Colon (tissue), 2 donors: ENCODE data around the gene INTS11.
"Not testable (repeated sequence)": the region's sequence is repeated elsewhere in the genome, so short reads cannot be mapped to it uniquely, and the experiment has no call there.

Experiments used
- FAIRE-seq: peaks from 2 replicates; lab custom pipeline; 2012; peaks lifted over from hg19 to GRCh38; lab: Jason Lieb, UNC
- donor health status: control.
- donor health status: control.

Gene INTS11

GRCh38 chr1:1329304-1330210, 5.1 kb upstream of the INTS11 start:
- FAIRE-seq, result no peak

DNA sequence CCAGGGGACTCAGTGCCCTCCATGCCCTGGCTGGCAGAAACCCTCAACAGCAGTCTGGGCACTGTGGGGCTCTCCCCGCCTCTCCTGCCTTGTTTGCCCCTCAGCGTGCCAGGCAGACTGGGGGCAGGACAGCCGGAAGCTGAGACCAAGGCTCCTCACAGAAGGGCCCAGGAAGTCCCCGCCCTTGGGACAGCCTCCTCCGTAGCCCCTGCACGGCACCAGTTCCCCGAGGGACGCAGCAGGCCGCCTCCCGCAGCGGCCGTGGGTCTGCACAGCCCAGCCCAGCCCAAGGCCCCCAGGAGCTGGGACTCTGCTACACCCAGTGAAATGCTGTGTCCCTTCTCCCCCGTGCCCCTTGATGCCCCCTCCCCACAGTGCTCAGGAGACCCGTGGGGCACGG, 3.8 kb upstream of the INTS11 start:
- FAIRE-seq, result no peak

DNA sequence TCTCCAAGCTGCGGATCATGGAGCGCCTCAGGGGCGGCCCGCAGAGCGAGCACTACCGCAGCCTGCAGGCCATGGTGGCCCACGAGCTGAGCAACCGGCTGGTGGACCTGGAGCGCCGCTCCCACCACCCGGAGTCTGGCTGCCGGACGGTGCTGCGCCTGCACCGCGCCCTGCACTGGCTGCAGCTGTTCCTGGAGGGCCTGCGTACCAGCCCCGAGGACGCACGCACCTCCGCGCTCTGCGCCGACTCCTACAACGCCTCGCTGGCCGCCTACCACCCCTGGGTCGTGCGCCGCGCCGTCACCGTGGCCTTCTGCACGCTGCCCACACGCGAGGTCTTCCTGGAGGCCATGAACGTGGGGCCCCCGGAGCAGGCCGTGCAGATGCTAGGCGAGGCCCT, 2.8 kb upstream of the INTS11 start:
- FAIRE-seq, result no peak

DNA sequence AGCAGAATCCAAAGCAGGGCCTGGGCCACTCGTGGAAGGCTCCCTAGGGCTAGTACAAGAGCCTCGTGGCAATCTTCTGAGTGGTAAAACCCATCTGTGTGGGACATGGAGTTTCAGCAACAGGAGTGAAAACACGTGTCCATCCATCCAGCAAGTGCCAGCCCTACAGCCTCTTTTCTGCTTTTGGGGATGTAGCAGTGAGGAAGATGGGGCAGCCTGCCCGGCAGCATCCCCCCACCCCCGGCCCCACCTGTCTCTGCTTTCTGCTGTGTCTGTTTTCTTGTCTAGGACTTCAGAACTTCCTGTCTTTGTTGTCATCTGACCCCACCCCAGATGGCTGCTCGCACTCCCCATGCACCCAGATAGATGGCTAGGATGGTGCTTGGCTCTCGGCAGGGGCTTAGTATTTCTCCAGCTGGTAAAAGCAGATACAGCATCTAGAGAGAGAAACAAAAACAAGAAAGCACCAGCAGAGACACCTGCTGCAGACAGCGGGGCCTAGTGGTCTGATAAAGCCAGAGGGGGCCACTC, 1.7 kb upstream of the INTS11 start:
- no peak for FAIRE-seq

- FAIRE-seq, result no peak
These were observed 1.0 kb upstream of the INTS11 start for GRCh38 chr1:1325288-1326074.

- FAIRE-seq, result no peak
These were observed 356 bp downstream of the INTS11 start for GRCh38 chr1:1324084-1324523.

DNA sequence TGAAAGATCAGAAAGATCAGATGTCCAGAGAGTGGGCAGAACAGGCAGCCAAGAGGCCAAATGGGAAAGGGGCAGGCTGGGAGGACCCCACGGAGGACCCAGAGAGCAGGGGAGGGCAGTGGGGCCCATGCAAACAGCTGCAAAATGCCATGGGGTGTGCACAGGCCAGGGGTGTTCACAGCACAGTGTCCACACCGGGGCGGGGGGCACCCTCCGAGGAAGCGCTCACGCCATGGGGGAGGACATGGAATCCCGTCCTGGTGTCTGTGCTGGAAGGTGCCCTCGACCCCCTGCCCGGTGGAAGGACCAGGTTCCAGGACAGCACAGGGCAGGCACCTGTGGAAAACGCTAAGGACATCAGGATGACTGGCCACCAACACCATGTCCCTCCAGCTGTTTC, 1.5 kb downstream of the INTS11 start:
- no peak for FAIRE-seq

DNA sequence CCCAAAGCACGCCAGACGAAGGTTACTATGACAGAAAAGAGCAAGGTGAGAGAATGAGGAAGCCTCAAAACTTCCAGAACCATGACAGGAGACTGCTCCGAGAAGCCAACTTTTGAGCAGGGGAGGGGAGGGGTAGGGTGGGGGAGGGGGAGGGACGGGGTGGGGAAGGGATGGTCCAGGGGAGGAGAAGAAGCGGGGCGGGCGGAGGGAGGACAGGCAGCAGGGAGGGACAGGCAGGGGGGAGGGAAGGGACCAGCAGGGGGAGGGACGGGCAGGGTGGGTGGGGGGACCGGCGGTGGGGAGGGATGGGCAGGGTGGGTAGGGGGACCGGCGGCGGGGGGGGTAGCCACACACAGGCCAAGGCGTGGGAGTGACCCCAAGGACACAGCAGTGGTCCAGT, 2.0 kb downstream of the INTS11 start:
- FAIRE-seq, result no peak

GRCh38 chr1:1321477-1321876, 3.0 kb downstream of the INTS11 start:
- FAIRE-seq, result no peak

DNA sequence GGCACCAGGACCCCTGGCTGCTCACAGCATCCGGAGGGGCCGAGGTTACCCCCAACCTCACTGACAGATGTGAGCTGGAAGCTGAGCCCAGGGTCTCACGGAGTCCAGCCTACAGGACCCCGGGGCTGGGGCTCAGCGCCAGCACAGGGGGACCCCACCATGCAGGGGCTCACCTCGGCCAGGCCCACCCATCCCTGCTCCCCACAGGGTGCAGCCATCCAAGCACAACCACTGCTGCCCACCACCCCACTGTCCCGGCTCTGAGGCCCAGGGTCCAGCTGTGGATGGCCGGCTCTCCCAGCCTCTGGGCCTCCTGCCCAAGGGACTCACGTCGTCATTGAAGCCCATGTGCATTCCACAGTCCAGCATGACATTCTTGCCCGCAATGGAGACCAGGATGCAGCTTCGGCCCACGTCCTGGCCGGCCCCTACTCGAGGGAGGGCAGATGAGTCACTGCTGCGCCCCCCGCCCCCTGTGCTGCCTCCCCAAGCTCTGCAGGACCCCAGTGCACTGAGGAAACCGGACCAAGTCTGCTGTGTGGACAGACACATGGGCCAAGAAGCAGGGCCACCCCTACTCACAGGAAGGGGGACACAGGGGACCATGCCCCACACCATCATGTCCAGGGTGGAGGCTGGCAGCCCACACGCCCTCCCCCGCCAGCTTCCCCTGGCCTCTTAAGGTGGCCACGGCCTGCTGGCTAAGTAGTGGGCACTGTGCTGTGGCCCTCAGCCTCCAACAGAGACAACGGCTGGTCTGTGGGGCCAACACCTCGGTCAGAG, 3.6 kb downstream of the INTS11 start:
- FAIRE-seq, result no peak

GRCh38 chr1:1319646-1319941, 4.9 kb downstream of the INTS11 start:
- no peak for FAIRE-seq

DNA sequence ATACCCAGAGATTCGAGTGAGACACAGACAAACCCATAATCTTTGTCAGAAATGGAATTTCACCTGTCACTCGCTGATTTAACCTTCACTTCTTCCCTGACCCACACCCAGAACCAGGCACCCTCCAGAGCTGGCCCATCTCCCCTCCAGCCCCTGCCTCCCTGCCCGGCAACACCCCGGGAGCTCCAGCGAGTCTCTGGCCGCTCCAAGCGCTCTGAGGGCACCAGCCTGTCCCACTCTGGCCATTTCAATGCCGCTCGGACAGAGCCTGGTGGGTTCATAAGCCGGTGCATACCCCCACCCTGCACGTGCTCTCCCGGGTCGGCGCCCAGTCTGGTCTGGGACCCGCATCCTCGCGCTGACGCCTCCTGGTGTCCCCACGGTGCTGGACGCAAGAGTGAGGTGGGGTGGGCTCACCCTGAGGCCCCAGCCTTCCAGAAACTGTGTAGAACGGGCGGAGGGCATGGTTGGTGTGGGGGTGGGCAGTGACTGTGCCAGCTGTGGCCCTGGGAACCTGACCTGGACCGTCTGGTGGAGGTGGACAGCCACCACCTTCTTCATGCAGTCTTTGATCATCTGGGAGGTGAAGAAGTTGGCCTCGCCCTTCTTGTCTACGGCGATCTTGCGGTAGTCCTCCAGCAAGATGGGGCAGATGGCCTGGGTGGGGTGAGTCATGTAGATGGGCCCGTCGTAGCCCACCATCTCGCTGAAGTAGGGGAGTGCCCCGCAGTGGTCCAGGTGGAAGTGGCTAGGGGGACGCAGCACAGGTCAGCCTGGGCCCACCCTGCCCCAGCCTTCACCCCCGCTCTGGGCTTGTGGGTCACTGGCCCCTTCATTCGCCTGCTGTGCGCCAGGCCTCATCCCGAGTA, 5.4 kb downstream of the INTS11 start:
- FAIRE-seq, result no peak

GRCh38 chr1:1318131-1318652, 6.3 kb downstream of the INTS11 start:
- FAIRE-seq, result no peak

GRCh38 chr1:1317420-1317819, 7.0 kb downstream of the INTS11 start:
- FAIRE-seq, result no peak

DNA sequence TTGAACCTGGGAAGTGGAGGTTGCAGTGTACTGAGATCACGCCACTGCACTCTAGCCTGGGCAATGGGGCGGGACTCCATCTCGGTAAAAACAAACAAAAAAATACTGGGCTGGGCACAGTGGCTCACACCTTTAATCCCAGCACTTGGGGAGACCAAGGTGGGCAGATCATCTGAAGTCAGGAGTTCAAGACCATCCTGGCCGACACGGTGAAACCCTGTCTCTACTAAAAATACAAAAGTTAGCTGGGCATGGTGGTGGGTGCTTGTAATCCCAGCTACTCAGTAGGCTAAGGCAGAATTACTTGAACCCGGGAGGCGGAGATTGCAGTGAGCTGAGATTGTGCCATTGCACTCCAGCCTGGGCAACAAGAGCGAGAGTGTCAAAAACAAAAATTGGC, 8.3 kb downstream of the INTS11 start:
- FAIRE-seq, result not testable (repeated sequence)

DNA sequence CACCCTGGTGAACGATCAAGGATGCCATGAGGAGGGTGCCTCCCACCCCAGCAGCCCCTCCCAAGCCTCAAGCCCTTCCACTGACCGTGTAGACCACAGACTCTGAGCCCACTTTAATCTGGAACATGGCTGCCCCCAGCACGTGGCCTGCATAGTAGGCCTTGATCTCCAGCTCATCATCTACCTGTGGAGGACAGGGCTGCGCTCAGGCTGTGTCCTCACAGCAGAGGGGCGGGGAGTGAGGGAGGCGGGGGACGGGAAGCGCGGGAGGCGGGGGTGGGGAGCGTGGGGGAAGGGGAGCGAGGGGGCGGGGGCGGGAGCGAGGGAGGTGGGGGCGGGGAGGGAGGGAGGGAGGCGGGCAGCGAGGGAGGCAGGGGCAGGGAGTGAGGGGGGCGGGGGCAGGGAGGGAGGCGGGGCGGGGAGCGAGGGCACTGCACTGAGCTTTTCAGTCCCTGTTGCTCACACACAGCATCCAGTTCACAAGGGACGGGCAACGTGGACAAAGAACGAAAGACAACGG, 9.0 kb downstream of the INTS11 start:
- no peak for FAIRE-seq

GRCh38 chr1:1314678-1315335, 9.7 kb downstream of the INTS11 start:
- FAIRE-seq, result no peak

DNA sequence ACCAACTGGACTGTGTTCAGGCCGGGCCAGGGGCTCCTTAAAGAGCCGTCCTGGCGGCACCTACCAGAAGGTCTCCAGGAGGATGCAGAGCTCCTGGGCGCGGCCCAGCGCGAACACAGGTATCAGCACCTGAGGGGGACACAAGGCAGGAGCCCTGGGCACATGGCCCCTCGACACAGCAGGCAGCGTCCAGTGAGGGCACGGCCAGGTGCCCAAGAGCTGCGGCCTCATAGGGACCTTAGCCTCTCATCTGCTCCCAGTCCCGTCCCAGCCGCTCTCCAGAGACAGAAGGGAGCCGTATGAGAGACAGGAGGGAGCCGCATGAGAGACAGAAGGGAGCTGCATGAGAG, 10.2 kb downstream of the INTS11 start:
- no peak for FAIRE-seq

GRCh38 chr1:1313500-1314236, 10.8 kb downstream of the INTS11 start:
- FAIRE-seq, result no peak
